SJCRH30 (cell line): ENCODE results near the gene KRT3. TPM values are rescaled to one million over a fixed set of nuclear protein-coding genes. Genes with fewer than 3 reads are reported as not detected.

Experiments
- DNase-seq, 2 experiments: peaks; one replicate each; pipeline ENCODE4 v3.0.0-alpha.2; 2015 to 2020
- H3K27ac ChIP-seq: fragments of 250-450 bp; sonication (Bioruptor Pico); 2 replicates; pipeline ENCODE4 v1.5.1; 2020; ENCODE audit warnings: mild to moderate bottlenecking, moderate library complexity
- H3K27me3 ChIP-seq: fragments of 250-450 bp; sonication (Bioruptor Pico); 2 replicates; pipeline ENCODE4 v1.5.1; 2020; ENCODE audit warnings: mild to moderate bottlenecking, moderate library complexity
- H3K36me3 ChIP-seq: fragments of 250-450 bp; sonication (Bioruptor Pico); 2 replicates; pipeline ENCODE4 v1.5.1; 2020; ENCODE audit warnings: mild to moderate bottlenecking, moderate library complexity
- H3K4me1 ChIP-seq: fragments of 250-450 bp; sonication (Bioruptor Pico); 2 replicates; pipeline ENCODE4 v1.5.1; 2020; ENCODE audit warnings: mild to moderate bottlenecking, moderate library complexity
- H3K4me3 ChIP-seq: fragments of 250-450 bp; sonication (Bioruptor Pico); 2 replicates; pipeline ENCODE4 v1.5.1; 2020; ENCODE audit warnings: mild to moderate bottlenecking, moderate library complexity
- H3K9me3 ChIP-seq: fragments of 250-450 bp; sonication (Bioruptor Pico); replicated peaks from 2 replicates; pipeline ENCODE4 v1.5.1; 2020; ENCODE audit warnings: mild to moderate bottlenecking, moderate library complexity
- total RNA-seq: library from RNA; depleted of rRNA; stranded (reverse); fragments of >200 nt; shearing (Covaris generic); gene quantifications from 2 replicates; pipeline ENCODE4 v1.2.3, GENCODE V29; 2014

Gene KRT3
- total RNA-seq, 1 experiment from 2014 or later = not detected

DNA sequence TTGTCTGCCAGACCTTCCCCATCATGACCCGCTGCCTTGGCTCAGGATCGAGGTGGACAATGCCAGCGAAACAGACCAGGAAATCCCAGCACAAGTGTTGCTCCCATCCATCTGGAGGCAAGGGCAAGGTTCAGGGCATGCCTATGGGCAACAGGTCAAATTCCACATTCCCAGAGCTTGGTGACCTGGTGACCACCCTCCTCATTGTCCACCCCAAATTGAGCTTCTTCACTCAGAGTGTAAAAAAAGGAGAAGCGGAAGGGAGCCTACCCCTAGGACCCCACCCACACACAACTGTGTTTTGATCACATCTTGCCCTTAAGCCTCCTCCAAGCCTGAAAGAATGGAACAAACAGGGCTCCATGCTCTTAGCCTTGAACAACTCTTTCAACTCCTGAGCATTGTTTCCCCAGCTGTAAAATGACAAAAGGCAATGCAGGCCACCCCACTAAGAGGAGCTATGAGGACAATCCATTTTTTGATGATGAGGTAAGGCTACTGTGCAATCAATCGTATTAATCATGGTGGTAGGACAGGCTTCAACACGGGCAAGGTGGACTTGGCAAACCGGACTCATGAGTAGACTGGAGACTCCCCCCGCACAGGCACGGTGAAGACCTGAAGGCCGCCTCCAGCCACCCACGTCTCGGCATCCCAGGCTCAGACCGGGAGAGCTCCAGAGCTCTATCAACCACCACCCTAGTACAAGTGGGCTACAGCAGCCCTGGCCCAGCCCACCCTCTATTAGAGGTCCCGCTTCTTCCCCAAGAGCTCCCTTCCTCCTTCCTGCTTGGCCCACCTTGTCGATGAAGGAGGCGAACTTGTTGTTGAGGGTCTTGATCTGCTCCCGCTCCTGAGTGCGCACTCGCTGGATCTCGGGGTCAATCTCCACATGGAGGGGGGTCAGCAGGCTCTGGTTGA is 37.3 kb upstream of the KRT3 start:
- Histone ChIP-seq H3K4me3 (no peak overlapping the region), H3K36me3 (no peaks in the 10 kb centered on the region), H3K4me1 (no peaks in the 10 kb centered on the region), H3K9me3 (no peaks in the 10 kb centered on the region), H3K27ac (no peak overlapping the region), H3K27me3 (no peaks in the 10 kb centered on the region; the same call in 1 of the 2 replicates)
- no peak for DNase-seq

DNA sequence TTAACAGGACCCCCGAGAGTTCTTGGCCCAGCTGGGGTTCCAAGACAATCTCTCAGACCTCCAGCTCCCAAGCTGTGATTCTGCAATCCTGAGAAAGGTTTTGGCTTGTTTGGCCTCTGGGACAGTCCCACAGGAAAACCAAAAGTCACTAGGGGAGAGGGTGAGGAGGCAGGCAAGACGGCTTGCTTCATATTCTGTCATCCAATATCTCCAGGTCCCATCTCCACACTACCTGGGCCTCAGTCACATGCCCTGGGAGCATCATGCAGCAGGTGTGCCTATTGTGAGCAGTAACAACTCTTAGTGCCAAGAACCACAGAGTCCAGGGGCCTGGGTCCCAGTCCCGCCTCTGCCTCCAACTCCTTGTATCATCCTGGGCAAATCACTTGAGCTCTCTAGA is 36.5 kb upstream of the KRT3 start:
- Histone ChIP-seq H3K9me3 (no peaks in the 10 kb centered on the region), H3K4me3 (no peak overlapping the region), H3K4me1 (no peaks in the 10 kb centered on the region), H3K27me3 (no peaks in the 10 kb centered on the region; the same call in 1 of the 2 replicates), H3K27ac (no peak overlapping the region), H3K36me3 (no peaks in the 10 kb centered on the region)
- DNase-seq = no peak

DNA sequence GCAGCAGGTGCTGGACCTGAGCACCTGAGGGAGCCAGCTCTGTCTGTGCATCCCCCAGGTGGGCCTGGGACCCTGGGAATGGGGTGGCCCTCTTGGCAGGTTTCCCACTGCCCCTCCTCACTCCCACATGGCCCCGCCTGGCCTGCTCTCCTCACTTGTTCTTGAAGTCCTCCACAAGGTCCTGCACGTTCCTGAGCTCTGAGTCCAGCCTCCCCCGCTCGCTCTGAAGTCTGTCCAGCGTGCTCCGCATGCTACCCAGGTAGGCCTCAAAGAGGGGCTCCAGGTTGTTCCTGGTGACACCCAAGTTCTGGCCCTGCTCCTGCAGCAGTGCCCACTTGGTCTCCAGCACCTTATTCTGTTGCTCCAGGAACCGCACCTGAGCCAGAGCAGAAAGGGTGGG is 35.3 kb upstream of the KRT3 start:
- Histone ChIP-seq H3K4me3 (no peak overlapping the region), H3K27ac (no peak overlapping the region), H3K27me3 (no peaks in the 10 kb centered on the region), H3K9me3 (no peaks in the 10 kb centered on the region), H3K4me1 (no peaks in the 10 kb centered on the region), H3K36me3 (no peaks in the 10 kb centered on the region)
- DNase-seq = no peak

DNA sequence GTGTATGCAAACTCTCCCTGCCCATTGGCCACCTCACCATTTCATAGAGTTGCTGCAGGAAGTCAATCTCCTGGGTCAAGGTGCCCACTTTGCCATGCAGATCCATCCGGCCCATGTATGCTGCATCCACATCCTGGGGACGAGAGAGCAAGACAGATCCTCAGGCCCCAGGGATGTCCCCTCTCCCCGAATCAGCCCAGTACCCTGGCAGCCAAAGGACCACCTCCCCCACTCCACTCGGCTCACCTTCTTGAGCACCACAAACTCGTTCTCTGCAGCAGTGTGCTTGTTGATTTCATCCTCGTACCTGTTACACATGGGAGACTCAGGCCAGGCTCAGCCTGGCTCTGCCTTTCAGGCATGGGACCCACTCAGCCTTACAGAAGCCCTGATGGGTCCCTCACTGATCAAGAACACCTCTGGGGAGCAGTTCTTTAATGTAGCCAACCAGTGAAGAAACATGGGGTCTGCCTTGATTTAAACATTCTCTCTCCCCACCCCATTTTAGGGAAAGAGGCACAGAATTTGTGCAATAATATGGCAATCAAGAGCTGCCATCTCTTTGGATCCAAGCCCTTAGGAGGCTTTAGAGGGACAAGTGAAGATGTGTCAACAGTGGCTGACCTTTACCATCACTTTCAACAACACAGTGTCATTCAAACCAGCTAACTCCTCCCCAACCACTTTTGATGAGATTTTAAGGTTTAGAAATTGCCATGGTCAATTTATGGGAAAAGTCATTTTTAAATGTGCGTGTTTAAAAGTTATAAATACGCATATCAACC is 34.3 kb upstream of the KRT3 start:
- no peaks in the 10 kb centered on the region for H3K27me3 ChIP-seq
- no peak for DNase-seq
- H3K27ac ChIP-seq = no peak overlapping the region
- H3K4me3 ChIP-seq = no peak overlapping the region
- H3K4me1 ChIP-seq = no peaks in the 10 kb centered on the region
- H3K9me3 ChIP-seq = no peaks in the 10 kb centered on the region
- no peaks in the 10 kb centered on the region for H3K36me3 ChIP-seq

DNA sequence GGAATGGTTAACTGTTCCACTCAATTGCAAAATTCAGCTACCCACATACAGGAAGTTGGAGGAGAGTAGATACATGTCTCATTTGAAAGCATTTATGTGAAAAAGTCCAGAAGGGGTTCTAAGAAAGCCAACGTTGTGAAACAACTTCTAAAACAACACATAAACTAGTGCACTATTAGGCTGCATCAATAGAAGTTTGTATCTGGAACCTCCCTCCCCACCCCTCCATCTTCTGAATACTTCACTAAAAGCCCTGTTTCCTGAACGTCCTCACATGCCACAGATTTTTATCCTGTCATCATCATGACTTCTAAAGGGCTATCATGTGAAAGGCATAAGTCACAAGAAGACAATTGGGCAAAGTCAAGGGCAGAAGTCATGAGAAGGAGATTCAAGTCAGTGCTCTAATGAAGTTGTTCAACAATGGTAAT is 32.7 kb upstream of the KRT3 start:
- H3K27me3 ChIP-seq = no peaks in the 10 kb centered on the region
- H3K4me1 ChIP-seq = no peaks in the 10 kb centered on the region
- no peak for DNase-seq
- no peaks in the 10 kb centered on the region for H3K36me3 ChIP-seq
- no peak overlapping the region for H3K4me3 ChIP-seq
- H3K27ac ChIP-seq = no peak overlapping the region
- no peaks in the 10 kb centered on the region for H3K9me3 ChIP-seq

DNA sequence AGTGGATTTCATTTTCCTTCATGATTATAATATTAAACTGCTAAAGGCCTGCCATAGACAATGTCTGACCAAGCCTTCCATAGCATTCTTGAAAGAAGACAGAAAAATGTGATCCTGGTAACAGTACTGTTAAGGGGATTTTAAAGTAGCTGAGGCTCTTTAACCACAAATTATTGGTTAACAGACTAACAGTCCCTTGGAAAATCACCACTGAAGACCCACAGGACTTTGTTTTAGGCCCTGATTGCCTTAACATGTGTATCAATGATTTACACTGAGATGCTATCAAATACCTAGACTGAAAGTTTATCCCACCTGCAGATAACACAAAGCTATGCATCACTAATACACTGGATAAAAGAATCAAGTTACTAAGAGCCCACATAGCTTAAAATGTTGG is 32.2 kb upstream of the KRT3 start:
- no peaks in the 10 kb centered on the region for H3K9me3 ChIP-seq
- H3K4me1 ChIP-seq = no peaks in the 10 kb centered on the region
- no peak for DNase-seq
- H3K4me3 ChIP-seq = no peak overlapping the region
- H3K27me3 ChIP-seq = 0 out of 2 replicates have a peak, but pooled peaks cover under 1% of the 10 kb centered on the region
- H3K36me3 ChIP-seq = no peaks in the 10 kb centered on the region
- H3K27ac ChIP-seq = no peak overlapping the region

DNA sequence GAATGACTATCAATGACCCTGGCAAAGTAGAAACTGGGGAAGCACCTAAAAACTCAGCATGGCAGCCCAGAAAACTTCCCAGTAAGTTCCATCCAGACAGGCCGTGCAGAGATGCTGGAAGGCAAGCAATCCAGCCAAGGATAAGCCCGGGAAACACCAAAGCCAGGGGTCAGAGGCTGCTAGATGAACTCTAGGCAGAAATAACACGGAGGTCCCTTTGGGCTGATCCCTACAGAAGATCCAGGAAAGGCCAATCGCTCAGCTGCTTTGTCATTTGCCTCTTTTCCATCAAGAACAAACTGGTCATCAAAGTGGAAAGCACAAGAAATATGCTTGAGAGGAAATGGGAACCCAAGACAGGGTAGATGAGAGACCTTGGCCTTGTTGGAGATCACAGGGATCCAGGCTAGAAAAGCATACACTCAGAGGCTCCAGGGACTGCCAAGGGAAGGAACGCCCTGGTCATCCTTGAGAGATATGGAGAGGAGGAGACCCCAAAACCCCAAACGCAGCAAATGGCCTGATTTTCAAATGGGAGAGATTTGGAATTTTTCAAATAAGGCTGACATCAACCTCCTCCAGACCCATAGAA is 31.7 kb upstream of the KRT3 start:
- no peak for DNase-seq
- H3K27ac ChIP-seq = no peak overlapping the region
- H3K27me3 ChIP-seq = 0 out of 2 replicates have a peak, but pooled peaks cover 5% of the 10 kb centered on the region

DNA sequence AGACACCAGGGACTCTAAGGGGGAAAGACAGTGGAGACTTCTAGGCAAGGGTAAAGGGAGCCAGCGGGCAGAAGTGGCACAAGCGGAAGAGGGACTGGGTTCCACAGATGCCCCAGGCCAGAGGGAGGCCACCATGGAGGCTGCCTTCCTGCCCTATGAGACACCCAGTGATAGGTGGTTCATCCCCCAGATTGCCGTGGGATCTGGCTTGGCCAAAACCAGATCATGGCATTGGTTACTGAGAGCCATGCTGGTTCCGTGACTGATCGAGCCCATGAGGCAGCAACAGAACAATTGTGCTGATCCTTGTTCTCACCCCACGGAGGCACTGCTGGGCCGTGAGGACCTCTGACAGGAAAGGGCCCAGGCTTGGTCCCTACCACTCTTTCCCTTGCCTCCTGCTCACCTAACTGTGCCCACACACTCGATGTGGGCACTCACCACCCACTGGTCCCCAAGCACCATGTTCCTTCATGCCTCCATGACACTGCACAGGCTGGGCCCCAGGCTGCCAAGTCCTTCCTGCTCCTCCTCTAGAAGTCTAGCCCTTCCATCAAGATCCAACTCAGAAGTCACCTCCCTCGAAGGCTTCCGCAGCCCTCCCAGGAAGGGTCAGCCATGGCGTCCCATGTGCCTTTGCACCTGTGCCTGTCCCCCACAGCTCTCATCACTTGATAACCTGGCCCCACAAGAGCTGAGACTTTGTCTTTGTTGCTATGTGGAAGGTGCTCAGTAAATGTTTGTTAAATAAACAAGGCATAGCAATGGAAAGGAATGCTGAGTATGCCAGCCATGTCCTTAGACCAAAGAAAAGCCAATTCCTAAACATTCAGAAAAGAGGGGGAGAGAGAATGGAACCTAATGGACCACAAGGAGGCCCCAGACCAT is 30.9 kb upstream of the KRT3 start:
- no peak for DNase-seq
- Histone ChIP-seq H3K27ac (no peak overlapping the region), H3K27me3 (0 out of 2 replicates have a peak, but pooled peaks cover 5% of the 10 kb centered on the region), H3K4me3 (no peak overlapping the region), H3K4me1 (no peaks in the 10 kb centered on the region), H3K9me3 (no peaks in the 10 kb centered on the region), H3K36me3 (no peaks in the 10 kb centered on the region)

More for the DNA sequence above, 31.7 kb upstream of the KRT3 start:
- Histone ChIP-seq H3K36me3 (no peaks in the 10 kb centered on the region), H3K4me3 (no peak overlapping the region), H3K4me1 (no peaks in the 10 kb centered on the region), H3K9me3 (no peaks in the 10 kb centered on the region)

DNA sequence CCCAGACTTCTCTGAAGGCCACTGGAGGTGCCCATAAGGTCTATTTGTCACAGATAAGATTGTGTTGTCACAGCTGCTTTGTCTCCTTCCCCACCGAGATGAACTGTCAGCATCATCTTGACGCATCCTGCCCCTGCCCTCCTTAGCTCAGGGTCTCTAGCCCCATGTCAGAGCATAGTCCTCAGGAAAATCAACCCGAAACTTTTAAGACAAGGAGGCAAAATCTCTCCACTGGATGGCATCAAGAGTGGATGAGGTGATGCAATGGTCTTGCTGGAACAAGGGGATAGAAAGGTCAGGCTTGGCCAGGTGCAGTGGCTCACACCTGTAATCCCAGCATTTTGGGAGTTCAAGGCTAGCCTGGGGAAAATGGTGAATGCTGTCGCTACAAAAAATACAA is 30.0 kb upstream of the KRT3 start:
- Histone ChIP-seq H3K36me3 (no peaks in the 10 kb centered on the region), H3K9me3 (no peaks in the 10 kb centered on the region), H3K27ac (no peak overlapping the region), H3K27me3 (peaks cover 7% of the 10 kb centered on the region; the same call in 1 of the 2 replicates), H3K4me1 (no peaks in the 10 kb centered on the region), H3K4me3 (no peak overlapping the region)
- DNase-seq = no peak

DNA sequence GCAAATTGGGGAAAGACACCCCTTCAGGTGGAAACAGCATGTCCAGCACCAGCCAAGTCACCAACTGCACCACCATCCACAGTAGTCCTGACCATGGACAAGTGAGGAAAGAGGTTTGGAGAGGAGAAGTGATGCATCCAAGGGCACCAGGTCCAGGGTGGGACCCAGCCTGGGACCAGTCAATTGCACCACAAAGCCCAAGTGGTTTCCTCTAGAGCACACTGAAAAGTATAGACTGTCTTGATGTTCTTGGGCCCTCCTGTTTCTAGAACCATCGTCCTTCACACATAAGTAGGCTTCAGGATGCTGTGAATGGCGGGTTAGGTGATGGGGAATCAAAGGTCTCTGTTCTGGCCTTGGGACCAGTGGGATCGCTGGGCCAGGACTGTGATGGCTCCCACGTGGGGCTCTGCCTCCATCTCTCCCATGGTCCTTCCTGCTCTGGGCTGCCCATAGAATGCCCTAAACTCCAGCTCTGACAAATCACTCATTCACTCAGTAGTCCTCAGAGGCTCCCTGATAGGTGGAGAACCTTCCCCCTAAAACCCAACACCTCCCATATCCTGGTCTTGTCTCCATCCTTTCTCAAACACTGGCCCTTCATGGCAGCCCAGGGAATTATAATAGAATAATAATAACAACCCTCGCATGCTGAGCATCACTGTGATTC is 29.0 kb upstream of the KRT3 start:
- Histone ChIP-seq H3K4me3 (no peak overlapping the region), H3K27me3 (peaks cover 14% of the 10 kb centered on the region; the same call in 1 of the 2 replicates), H3K9me3 (no peaks in the 10 kb centered on the region), H3K27ac (no peak overlapping the region), H3K36me3 (no peaks in the 10 kb centered on the region), H3K4me1 (no peaks in the 10 kb centered on the region)
- no peak for DNase-seq

DNA sequence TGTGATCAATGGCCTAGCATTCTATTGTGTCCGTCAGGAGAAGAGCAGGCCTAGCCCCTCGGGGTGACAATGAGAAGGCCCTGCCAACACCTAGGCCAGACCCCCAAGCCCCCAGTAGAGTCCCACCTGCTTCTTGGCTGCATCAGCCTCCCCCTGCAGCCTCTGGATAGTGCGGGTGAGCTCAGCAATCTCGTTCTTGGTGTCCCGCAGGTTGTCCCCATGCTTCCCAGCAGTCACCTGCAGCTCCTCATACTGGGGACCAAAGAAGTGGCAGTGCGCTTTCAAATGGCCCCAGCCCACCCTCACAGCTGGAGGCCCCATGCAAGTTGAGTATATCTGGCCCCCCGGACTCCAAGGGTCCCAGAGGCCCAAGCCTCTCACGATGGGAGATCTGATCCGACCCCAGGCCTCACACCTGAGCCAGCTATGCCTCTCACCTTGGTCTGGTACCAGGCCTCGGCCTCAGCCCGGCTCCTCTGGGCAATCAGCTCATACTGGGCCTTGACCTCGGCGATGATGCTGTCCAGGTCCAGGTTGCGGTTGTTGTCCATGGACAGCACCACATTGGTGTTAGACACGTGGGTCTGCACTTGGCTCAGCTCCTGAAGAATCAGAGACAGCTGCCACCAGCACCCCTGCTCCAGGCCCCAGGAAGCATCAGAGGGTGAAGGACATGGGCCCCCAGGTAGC is 28.0 kb upstream of the KRT3 start:
- Histone ChIP-seq H3K27ac (no peak overlapping the region), H3K27me3 (peaks cover 14% of the 10 kb centered on the region; the same call in 1 of the 2 replicates), H3K4me1 (no peaks in the 10 kb centered on the region; the same call in 1 of the 2 replicates), H3K4me3 (no peak overlapping the region), H3K9me3 (no peaks in the 10 kb centered on the region), H3K36me3 (no peaks in the 10 kb centered on the region)
- no peak for DNase-seq

DNA sequence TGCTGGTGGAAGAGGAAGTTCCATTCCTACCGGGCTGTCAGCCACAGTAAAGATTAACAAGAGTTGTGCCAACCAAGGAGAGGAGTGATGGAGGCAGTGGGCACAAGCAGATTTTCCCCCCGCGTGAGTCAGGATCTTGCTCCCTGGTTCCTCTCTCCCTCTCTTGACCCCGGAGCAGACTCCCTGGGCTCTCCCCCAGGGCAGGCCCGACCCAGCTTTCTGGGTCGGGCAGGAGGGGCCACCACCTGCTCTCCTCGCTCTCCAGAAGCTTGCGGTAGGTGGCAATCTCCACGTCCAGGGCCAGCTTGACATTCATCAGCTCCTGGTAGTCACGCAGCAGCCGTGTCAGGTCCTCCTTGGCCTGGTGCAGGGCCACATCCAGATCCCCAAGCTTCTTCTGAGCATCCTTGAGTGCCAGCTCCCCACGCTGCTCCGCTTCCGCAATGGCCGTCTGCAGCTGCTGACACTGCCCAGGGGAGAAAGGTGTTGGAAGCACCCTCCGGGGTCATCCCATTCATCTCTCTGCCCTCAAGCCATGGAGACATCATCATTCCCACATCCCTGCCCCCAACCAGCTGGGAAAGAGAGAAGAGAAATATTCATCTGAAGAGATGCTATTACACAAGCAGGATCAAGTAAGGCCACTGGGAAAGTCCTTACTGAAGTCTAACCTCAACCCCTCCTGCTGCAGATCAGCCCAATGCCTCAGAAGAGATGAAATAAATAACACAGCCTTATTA is 27.0 kb upstream of the KRT3 start:
- no peak for DNase-seq
- Histone ChIP-seq H3K27me3 (peaks cover 14% of the 10 kb centered on the region; the same call in 1 of the 2 replicates), H3K4me1 (peaks cover 4% of the 10 kb centered on the region; the same call in 1 of the 2 replicates)

More for the DNA sequence above, 27.0 kb upstream of the KRT3 start:
- H3K9me3 ChIP-seq = no peaks in the 10 kb centered on the region
- H3K27ac ChIP-seq = no peak overlapping the region
- no peaks in the 10 kb centered on the region for H3K36me3 ChIP-seq
- H3K4me3 ChIP-seq = no peak overlapping the region
